ENCODE measurements around the gene MORN1. TPM values are rescaled to one million over a fixed set of nuclear protein-coding genes. Genes with fewer than 3 reads are reported as not detected.
A peak's percentile ranks its signal among the peaks of the same experiment; 100 is the strongest.

Gene MORN1
- total and polyA plus RNA-seq, 3 donors from 2014 or later: 30.4 to 34.5 (median 30.9) TPM

DNA sequence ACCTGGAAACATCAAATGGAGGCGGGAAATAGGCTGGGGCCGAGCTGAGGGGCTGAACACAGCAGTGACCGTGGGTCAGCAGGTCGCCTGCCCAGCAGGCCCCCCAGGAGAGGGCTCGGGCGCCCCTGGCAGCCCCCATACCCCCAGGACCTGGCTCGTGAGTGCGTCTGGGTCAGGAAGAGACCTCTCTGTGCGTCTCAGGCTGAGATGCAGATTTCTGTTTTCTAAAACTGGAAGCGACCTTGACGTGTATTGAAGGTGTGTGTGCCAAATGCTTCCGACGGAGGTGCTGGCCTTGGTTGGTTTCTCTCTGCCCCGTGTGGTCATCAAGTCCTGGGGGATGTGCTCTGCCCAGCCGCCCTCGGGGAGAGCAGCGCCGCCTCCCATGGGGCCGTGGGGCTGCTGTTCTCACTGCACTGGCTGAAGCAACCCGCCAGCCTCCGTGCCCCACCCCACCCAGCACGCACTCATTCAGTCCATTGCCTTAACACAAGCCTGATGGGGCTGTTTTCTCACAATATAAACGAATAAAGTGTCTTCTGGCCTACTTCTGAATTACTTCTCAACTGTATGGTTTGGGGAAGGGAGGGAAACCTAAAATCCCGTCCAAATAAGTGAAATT is 13.6 kb upstream of the MORN1 start:
- intact Hi-C loops (cut with DNase I; ENCODE audit: low total_unique reads): no loop called here
- peak overlapping the region in 1 of 2 donors; percentile 12 for H3K27ac ChIP-seq
- H3K9me3 ChIP-seq: no peaks in the 10 kb centered on the region
- DNase-seq: peak; percentile 36
- TF ChIP-seq, protein P1, sequence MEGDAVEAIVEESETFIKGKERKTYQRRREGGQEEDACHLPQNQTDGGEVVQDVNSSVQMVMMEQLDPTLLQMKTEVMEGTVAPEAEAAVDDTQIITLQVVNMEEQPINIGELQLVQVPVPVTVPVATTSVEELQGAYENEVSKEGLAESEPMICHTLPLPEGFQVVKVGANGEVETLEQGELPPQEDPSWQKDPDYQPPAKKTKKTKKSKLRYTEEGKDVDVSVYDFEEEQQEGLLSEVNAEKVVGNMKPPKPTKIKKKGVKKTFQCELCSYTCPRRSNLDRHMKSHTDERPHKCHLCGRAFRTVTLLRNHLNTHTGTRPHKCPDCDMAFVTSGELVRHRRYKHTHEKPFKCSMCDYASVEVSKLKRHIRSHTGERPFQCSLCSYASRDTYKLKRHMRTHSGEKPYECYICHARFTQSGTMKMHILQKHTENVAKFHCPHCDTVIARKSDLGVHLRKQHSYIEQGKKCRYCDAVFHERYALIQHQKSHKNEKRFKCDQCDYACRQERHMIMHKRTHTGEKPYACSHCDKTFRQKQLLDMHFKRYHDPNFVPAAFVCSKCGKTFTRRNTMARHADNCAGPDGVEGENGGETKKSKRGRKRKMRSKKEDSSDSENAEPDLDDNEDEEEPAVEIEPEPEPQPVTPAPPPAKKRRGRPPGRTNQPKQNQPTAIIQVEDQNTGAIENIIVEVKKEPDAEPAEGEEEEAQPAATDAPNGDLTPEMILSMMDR (IDR thresholded peaks at IDR 0.05): no peak
- no peak for TF ChIP-seq POLR2A (IDR thresholded peaks at IDR 0.05)
- no peaks in the 10 kb centered on the region for H3K36me3 ChIP-seq (ENCODE audit: low read depth, missing control alignments)
- no peaks in the 10 kb centered on the region for H3K27me3 ChIP-seq
- peaks cover 9% of the 10 kb centered on the region for H3K4me1 ChIP-seq
- H3K4me3 ChIP-seq: no peak overlapping the region
- 42 to 64% methylated on average over 20 to 24 of the region's 24 CpGs for WGBS, 2 donors

DNA sequence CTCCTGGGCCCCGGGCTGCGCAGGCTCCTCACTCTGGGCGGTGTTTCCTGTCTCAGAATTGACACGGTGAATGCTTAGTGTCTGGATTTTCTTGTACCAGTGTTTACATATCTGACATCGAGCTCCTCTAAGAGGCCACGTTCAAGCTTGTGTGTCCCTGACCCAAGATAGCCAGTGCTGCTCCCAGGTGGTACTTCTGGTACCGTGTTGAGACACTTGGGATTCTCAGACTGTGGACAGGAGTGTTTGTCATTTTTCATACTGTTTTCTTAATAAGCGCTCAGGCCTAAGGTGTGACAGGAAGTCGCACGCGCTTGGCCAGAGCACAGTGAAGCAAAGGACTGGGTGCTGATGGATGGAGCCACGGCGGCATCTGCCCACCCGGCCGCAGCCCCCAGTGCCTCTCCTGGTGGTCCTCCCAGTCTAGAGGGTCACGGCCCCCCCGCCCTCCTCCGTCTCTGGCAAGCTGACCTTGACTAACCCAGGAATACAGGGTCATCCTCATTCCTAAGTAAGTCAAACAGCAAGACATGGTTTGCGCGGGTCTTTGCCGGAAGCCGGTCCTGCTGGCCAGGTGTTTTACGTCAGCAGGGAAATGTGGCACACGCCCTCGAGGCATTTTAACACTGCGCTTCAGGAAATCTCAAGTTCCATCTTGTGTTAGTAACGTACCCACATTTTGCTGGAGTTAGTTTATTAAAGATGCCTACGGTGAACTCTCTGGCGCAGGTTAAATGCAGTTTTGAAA is 13.0 kb upstream of the MORN1 start:
- DNase-seq: no peak
- Histone ChIP-seq H3K27ac (peak overlapping the region in 1 of 2 donors; percentile 12), H3K4me1 (peaks cover 9% of the 10 kb centered on the region), H3K9me3 (no peaks in the 10 kb centered on the region), H3K36me3 (ENCODE audit: low read depth, missing control alignments) (no peaks in the 10 kb centered on the region), H3K27me3 (no peaks in the 10 kb centered on the region), H3K4me3 (no peak overlapping the region)
- WGBS, 2 donors: 76 to 79% methylated on average over 29 of the region's 29 CpGs
- intact Hi-C loops (cut with DNase I; ENCODE audit: low total_unique reads): no loop called here
- TF ChIP-seq, protein P1 (IDR thresholded peaks at IDR 0.05): no peak
- TF ChIP-seq POLR2A (IDR thresholded peaks at IDR 0.05): no peak

DNA sequence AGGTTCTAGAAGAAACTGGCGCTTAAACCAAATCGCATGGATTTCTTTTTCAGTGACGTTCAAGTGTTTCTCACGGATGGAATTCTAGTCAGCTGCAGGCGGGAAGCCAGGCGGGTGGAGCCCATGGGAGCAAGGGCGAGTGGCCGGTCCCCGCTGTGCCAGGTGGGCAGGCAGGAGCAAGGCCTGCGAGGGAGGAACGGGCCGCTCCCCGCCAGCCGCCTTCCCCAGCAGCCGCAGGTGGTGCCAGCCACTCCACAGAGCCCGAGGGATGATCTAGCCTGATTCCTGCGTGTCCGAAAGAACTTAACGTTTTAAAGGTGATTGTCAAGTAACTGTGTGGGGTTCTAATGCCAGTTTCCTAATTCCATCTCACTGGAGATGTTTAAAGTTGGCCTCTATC is 11.9 kb upstream of the MORN1 start:
- 80 to 81% methylated on average over 18 to 19 of the region's 19 CpGs for WGBS, 2 donors
- no peaks in the 10 kb centered on the region for H3K27me3 ChIP-seq
- H3K36me3 ChIP-seq (ENCODE audit: low read depth, missing control alignments): no peaks in the 10 kb centered on the region
- no peak for TF ChIP-seq POLR2A (IDR thresholded peaks at IDR 0.05)
- TF ChIP-seq, protein P1 (IDR thresholded peaks at IDR 0.05): no peak
- no peak overlapping the region for H3K4me3 ChIP-seq
- intact Hi-C loops (cut with DNase I; ENCODE audit: low total_unique reads): no loop called here
- H3K9me3 ChIP-seq: no peaks in the 10 kb centered on the region
- no peak overlapping the region for H3K27ac ChIP-seq
- H3K4me1 ChIP-seq: peaks cover 9% of the 10 kb centered on the region
- DNase-seq: no peak

DNA sequence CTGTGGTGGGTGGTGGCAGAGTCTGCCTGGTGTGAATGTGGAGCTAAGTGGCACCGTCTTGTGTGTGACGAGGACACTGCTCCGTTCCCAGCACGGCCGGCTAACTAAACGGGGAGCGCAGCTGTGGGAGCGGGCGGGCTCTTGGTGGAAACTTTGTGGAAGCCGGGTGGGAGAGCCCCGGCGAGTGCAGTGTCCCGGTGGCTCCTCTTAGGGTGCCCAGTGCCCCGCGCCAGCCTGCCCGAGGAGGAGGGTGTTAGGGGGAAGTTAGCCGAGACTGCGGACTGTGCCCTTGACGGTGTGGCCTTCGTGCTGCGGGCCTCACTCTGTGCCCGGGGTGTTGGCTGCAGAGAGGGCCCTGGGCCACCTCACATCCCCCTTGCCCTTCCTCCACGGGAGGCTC is 11.1 kb upstream of the MORN1 start:
- peaks cover 9% of the 10 kb centered on the region for H3K4me1 ChIP-seq
- intact Hi-C loops (cut with DNase I; ENCODE audit: low total_unique reads): no loop called here
- H3K4me3 ChIP-seq: no peak overlapping the region
- no peaks in the 10 kb centered on the region for H3K9me3 ChIP-seq
- WGBS, 2 donors: 89 to 90% methylated on average over 13 to 23 of the region's 23 CpGs
- no peak for TF ChIP-seq POLR2A (IDR thresholded peaks at IDR 0.05)
- TF ChIP-seq, protein P1 (IDR thresholded peaks at IDR 0.05): no peak
- H3K27me3 ChIP-seq: no peaks in the 10 kb centered on the region
- H3K27ac ChIP-seq: no peak overlapping the region
- no peaks in the 10 kb centered on the region for H3K36me3 ChIP-seq (ENCODE audit: low read depth, missing control alignments)
- no peak for DNase-seq

All from testis (tissue), 3 donors.